ENCODE data around the gene BOK.

- TF ChIP-seq ZBED1 (IDR thresholded peaks at IDR 0.05; ENCODE audit: borderline replicate concordance), result no peak
- TF ChIP-seq REST (IDR thresholded peaks at IDR 0.05; ENCODE audit: low read depth, low read length), result no peak
- no peak for TF ChIP-seq HDAC6 (IDR thresholded peaks at IDR 0.05; ENCODE audit: unreplicated experiment)
- no peak for TF ChIP-seq CEBPB (IDR thresholded peaks at IDR 0.05; ENCODE audit: borderline replicate concordance in 1 of 2, low read depth in 2 of 2, low read length in 2 of 2)
- no peak for TF ChIP-seq POLR2A (IDR thresholded peaks at IDR 0.05; ENCODE audit: low read depth, low read length)
- no peak for TF ChIP-seq PAX8 (IDR thresholded peaks at IDR 0.05)
- no peak for TF ChIP-seq MTA3 (IDR thresholded peaks at IDR 0.05; ENCODE audit: borderline replicate concordance, low read length)
- no peak for TF ChIP-seq EZH2 (IDR thresholded peaks at IDR 0.05; ENCODE audit: borderline replicate concordance, control insufficient read depth, low read depth, low read length)
- TF ChIP-seq ATF3 (IDR thresholded peaks at IDR 0.05; ENCODE audit: borderline replicate concordance, extremely low read depth, low read depth, low read length), result no peak
- no peak for TF ChIP-seq PBX3 (IDR thresholded peaks at IDR 0.05; ENCODE audit: insufficient replicate concordance, low read depth, low read length)
- no peak for TF ChIP-seq BACH1 (IDR thresholded peaks at IDR 0.05; ENCODE audit: borderline replicate concordance)
- no peak for TF ChIP-seq MYC (IDR thresholded peaks at IDR 0.05; ENCODE audit: insufficient read depth, insufficient read length, insufficient replicate concordance, low read length, severe bottlenecking)
- no peak for TF ChIP-seq EP300 (IDR thresholded peaks at IDR 0.05; ENCODE audit: borderline replicate concordance in 1 of 2, control insufficient read depth in 1 of 2, low read depth in 2 of 2, low read length in 2 of 2)
These were observed 15.2 kb downstream of the BOK start for GRCh38 chr2:241573741-241574140.

All from GM12878 (cell line).